PC-3 (cell line): ENCODE results near the gene PPP3R1.

Source experiments
- CTCF ChIP-seq: fragments of 300-600 bp; sonication (generic); conservative IDR thresholded peaks from 2 replicates; pipeline ENCODE4 v1.5.1; 2017; ENCODE audit warnings: antibody characterized with exemption, low read depth, mild to moderate bottlenecking, low read length
- EZH2 ChIP-seq: fragments of 300-600 bp; sonication (generic); IDR thresholded peaks from one replicate; pipeline ENCODE4 v1.6.1; 2017; ENCODE audit warnings: antibody characterized with exemption, mild to moderate bottlenecking, low read length; ENCODE audit not compliant: unreplicated experiment
- EZH2phosphoT487 ChIP-seq: fragments of 300-600 bp; sonication (generic); IDR thresholded peaks from 2 replicates; pipeline ENCODE4 v1.6.1; 2018; ENCODE audit warnings: mild to moderate bottlenecking, antibody characterized with exemption, low read length, borderline replicate concordance

DNA sequence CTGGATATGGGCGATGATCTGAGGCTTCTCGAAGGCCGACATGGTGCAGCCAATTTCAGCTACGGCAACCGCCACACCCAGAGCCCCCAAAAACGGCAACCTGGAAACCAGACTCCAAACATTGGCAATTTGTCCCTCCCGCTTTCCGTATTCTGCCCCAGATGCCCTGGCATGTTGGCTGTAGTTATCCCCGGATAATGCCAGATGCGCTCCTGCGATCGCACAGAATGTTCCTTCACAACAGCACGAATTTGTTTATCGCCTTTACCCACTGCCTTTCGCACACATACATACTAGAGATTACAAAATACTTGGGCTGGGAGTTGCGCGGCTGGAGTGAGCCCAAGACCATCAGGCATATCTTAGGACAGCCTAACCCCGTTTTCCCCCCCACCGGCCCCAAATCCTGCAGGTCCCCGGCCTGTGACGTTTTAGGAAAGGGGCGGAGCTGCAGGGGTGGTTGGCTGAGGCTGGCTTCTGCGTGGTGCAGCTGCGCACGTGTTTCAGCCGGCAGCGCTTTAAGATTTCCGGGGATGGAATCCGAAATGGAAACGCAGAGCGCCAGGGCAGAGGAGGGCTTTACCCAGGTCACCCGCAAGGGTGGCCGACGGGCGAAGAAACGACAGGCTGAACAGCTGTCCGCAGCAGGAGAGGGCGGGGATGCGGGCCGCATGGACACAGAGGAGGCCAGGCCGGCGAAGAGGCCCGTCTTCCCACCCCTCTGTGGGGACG is 94.8 kb downstream of the PPP3R1 start, which contains the start of gene PNO1:
- no peak for TF ChIP-seq CTCF
- no peak for TF ChIP-seq EZH2
- no peak for TF ChIP-seq EZH2phosphoT487
